Effector CD4-positive, alpha-beta T cell (primary cell): ENCODE measurements around the gene CNIH3.
"Not testable (repeated sequence)": the region's sequence is repeated elsewhere in the genome, so short reads cannot be mapped to it uniquely, and the experiment has no call there.

ENCODE experiments used
- DNase-seq: peaks from one replicate; pipeline ENCODE4 v3.0.0-alpha.2; 2020

CNIH3 gene

DNA sequence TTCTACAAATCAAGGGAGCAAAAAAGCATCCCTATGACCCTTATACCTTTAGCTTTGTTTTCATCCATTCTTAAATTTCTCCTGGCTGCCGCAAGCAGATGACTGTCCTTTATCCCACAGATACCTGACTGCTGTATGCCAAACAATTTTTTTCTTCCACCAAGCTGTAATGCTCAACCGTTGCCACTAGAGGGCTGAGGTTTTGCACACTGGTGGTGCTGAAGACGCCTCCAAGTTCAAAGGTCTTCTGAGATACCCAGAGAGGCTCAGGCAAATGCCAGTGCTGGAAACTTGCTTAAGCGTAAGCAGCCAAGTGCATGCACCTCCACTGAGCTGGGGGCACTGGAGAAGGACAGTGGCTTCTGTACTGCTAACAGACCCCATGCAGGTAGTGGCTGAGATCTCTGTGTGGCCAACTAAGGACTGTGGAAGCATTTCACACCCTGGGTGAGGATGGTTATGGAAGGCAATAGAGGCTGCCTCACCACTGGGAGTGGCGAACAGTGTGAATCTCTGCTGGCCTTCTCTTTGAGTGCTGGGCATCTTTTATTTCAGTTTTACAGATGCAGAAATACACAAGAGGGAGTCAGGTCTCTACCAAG lies 28.5 kb downstream of the CNIH3 start:
- DNase-seq = peak; percentile 28

DNA sequence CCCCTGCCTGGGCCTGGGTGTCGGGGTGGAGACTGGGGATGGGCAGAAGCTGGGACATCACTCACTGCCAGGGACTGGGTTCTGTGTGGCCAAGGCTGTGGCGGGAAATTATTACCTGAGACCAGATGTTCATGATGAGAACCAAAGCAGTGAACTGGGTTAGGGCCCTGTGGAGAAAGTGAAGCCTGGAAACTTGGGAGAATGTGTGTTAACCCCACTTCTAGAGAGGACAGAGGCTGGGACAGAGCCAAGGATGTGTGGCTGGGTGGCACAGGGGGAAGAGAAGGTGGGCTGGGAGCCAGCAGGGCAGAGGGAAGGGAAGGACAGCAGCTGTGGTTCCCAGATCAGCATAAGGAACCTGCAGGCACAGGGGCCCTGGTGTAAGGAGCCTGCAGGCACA lies 31.3 kb downstream of the CNIH3 start:
- DNase-seq = no peak

DNA sequence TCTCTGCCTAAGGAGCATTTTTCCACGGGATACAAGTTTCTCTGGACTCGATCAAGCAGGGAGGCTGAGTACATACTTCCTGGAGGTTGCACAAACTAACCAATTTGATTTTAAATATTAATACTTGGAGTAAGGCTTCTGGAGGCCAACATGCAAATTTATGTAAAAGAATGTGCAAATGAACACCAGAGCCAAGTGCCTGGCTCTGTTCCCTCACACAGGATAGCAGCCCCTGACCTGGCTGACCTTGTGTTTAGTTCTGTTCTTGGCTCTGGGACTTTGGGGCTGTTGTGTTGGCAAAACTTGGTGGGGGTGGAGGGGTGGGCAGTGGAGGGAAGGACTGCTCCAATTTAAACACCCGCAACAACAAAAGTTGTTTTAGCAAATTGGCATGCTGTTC lies 34.2 kb downstream of the CNIH3 start:
- no peak for DNase-seq

DNA sequence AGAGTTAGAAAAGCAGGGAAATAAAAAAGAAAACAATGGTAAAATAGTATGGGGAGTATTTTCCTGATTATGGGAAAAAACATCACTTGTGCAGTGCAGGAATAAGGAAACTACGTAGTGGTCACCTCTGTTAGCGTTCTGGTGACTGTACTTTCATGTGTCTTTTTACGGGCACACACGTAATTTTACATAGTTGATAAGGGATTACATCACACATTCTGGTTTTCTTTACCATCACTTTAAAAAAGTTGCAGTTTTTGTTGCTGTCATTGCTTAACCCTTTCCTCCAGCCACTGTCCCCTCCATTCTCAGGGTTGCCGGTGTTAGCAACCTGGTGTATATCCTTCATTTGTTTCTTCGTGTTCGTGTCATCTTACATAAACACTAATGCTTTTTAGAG lies 35.1 kb downstream of the CNIH3 start:
- no peak for DNase-seq

DNA sequence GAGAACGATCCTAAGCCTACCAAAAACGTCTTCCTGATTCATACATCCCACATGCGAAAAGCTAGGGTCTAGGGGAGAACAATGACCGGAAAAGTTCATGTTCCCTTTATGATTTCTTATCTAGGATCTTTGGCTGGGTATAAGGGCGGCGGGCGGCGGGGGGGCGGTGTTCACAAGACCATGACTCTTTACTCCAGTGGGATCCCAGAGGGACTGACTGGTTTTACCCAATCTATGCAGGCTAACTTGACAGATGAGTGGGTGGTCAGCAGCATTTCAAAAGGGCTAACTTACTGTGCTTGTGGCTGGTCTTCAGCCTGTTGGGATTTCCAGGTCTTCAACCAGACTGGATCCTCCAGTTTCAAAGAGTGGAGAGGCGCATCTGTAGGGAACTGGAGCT lies 40.3 kb downstream of the CNIH3 start:
- DNase-seq = no peak

DNA sequence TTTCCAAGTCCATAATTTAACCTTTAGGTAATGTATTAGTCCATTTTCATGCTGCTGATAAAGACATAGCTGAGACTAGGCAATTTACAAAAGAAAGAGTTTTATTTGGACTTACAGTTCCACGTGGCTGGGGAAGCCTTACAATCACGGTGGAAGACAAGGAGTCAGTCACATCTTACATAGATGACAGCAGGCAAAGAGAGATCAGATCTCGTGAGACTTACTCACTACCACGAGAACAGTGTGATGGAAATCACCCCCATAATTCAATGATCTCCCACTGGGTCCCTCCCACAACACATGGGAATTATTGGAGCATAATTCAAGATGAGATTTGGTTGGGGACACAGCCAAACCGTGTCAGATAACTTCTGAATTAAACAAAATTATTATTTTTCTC lies 44.0 kb downstream of the CNIH3 start:
- no peak for DNase-seq

DNA sequence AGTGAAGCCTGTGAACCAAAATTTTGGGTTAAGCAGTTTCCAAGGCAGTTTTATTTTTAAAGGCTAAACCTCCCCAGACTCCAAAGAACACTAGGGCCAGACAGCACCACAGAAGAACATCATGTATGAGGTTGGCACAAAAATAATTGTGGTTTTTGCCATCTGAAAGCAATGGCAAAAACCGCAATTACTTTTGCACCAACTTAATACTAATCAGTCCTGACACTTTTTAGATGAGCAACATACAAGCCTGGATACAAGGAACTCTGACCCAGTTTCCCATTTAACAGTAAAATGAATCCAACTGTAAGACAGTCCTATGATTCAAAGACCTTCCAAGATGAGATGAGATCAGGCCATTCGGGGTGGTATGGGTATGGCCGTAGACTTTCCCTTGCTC lies 46.8 kb downstream of the CNIH3 start:
- DNase-seq = no peak

DNA sequence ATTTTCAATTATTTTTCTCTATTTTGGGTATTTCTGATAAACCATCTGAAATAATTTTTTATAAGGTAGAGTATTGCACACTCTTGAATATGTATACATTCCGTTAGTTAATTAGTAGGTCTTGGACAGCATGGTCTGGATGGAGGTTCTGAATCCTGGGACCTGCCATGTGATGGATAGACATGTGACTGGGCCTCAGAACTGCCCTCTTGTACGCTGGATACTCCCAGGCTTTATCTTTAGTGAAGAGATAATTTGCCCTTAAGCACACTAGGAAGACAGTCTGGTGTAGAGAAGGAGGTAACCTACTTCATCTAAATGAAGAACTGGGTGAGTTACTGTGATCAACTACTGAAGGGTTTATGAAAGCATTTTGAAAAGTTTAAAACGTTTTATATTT lies 48.9 kb downstream of the CNIH3 start:
- no peak for DNase-seq

DNA sequence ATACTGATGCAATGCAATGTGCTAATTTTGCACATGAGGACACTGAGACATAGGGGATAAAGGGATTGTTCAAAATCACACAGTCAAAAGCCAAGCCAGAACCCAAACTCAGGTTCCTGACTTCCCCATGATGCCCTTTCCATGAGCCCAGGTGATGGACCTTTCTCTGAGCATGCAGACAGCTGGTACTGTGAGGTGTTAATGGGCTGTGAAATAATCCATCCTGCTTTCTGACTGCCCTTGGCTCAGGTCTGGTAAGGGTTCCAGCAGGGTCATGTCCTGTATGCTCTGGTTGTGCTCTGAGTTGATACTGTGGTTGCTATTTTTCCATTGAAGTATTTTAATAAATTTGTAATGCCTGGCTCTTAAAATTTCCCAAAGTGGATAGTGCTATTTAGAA lies 50.0 kb downstream of the CNIH3 start:
- no peak for DNase-seq

DNA sequence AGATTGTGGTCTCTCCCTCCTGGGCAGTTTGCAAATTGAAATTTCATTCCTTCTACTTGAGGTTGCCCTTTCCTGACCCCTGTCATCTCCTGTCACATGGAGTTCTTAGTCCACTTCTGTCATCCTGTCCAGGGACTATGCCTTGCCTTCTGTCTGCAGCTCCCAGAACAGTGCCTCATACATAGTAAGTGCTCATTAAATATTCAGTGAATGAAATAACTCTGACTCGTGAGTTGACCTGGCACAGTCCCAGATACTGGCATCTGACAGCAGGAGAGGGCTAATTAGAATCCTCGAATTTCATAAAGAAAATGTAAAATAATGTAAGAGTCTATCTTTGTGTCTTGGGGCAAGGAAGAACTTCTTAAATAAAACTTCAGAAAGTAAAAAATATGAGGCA lies 50.8 kb downstream of the CNIH3 start:
- DNase-seq = no peak

DNA sequence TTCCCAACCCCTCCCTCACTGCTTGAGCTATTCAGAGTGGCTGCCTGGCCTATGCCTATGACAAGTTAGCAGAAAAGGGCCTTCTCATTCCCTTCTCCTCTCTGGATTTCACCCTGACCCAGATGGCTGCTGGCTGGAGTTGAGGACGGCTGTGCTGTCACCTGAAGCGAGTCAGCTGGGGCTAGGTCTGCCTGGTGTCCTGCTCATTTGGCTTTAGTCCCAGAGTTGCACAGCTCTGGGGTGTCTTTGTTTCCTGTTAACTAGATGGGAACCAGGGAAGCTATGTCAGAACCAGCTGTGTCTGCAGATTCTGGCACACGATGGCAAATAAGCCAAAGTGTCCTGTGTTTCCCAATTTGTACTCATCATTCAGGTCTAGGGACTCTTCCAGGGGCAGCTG lies 52.9 kb downstream of the CNIH3 start:
- no peak for DNase-seq

DNA sequence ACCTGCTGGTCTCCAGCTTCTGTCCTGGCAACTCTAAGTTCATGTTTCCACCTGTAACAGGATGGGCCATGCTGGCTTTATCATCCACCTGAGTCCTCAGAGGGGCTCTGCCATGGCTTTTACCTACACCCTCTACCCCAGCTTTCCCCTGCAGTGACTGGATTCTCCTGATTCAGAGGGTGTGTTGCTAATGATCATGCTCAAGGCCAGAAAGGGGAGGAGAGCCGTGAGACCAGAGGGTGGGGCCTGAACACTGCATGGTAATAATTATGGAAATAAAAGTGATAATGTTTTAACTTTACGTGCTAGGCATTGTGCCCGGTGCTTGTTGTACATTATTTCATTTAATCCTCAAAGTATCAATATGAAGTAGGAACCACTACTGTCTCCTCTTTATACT lies 53.3 kb downstream of the CNIH3 start:
- no peak for DNase-seq

DNA sequence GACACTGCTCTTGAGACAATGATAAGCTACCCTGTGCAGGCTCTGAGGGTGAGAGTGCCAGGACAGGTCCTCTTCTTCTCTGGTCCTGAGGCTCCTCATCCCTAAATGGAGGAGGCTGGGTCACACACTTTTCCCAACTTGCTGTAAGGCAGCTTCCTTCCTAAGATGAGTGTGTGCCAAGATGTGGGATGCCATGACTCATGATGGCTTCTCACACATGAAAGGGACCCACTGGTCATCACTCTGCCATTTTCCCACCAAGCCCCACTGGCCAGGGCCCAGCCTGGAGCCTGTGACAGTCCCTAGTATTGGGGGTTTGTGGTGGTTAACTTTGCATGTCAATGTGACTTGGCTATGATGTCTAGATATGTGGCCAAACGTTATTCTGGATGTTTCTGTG lies 54.4 kb downstream of the CNIH3 start:
- no peak for DNase-seq

DNA sequence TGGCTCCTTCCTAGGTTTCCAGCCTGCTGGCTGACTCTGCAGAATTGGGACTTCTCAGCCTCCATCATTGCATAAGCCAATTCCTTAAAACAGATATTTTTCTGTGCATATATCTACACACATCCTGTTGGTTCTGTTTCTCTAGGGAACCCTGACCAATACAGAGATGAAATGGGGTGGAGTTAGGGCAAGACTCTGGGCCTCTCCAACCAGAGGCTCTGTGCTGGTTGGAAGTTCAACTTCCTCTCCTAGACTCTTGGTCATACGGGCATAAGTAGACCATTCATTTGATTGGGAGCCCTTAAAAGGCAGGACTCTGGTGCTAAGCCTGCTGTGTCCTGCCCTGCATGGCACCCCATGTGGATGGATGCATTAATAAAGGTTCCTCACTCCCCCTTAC lies 55.0 kb downstream of the CNIH3 start:
- DNase-seq = no peak

DNA sequence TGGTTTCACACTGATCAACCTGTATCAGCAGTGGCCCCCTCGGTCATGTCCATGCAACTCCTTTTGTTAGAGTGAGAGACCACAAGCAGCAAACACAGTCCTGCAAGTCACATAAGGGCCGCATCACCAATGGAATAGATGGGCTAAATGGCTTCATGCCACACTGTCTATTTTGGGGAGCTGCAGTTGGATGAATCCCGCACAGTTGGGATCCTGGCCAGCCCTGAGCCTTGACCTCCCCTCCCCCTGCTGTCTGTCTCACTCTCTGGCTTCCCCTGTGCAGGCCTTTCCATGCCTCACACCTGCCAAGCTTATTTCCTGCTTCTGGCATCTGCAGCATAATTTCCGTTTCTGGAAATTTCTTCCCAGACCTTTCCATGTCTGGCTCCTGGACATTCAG lies 57.0 kb downstream of the CNIH3 start:
- DNase-seq = no peak

DNA sequence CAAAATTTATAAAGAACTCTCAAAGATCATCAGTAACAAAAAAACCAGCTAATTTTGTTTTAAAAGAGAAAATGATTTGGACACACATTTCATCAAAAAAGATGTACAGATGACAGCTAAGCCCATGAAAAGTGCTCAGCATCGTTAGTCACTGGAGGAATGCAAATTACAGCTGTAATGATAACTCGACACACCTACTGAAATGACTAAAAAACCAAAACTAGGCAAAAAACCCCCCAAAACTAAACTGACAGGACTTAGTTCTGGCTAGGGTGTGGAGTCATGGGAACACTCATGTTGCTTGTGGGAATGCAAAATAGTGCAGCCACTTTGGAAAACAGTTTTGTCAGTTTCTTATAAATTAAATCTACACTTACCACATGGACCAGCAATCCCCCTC lies 59.5 kb downstream of the CNIH3 start:
- no peak for DNase-seq

DNA sequence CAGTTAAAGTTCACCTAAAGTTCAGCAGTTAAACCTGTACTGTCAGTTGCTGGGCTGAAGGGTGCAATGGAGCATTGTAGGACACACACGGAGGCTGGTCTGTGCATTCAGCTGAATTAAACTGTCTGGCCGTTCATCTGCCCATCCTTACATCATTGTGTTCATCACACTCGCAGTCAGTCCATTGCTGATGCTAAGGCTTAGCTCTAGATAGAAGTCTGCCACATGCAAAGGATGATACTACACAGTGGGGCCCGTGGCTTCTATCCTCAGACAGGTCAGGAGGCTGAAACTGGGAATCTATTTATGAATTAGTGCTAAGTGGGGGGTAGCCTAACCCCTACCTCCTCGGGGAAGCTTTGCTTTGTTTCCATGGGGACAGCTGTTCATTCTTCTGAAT lies 60.4 kb downstream of the CNIH3 start:
- DNase-seq = no peak

DNA sequence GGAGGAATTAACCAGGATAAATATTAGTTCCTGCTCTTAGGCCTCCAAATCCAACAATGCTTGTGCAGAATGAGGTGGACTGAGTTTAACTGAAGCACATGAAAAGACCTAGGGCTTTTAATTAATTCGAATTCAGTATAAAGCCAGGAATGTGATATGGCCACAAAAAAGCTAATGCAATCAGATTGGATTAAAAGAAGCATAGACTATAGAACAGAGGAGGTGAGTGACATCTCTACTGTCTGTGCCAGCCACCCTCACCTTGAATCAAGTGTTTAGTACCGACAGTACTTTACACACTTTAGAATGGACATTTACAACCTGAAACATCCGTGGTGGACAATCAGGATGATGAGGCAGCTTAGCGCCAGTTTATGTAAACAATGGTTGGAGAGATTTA lies 62.1 kb downstream of the CNIH3 start:
- DNase-seq = no peak

DNA sequence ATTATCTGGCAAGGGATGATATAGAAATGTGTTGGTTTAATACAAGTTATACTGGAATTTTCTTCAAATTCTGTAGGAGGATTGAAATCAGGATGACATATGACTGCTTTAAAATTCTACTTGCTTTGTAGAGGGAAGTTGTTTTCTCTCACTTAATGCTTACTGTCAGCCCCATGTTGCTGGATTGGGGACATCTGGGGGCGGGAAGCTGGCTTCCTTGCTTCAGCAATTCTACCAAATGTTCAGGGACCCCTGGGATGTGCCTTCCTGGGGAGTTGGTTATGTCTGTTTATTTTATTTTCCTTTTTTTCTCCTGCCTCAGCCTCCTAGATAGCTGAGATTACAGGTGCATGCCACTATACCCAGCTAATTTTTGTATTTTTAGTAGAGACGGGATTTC lies 63.5 kb downstream of the CNIH3 start:
- no peak for DNase-seq

DNA sequence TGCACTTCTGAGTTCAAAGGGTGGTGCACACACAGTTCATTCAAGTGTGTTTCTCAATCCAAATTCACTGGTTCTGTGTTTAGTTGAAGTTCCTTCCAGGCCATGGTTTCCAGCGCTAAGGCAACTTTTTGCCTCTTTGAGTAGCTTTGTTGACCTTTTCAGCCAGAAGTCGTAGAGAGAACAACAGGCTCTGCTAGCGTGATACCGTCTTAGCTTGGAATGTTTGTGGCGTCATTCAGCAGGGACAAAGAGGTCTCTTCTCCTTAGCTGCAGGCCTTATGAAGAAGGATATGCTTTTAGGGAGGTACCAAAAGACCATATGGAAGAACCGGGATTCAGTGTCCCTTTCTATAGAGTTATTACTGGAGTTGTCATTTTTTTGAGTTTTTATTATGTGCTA lies 65.7 kb downstream of the CNIH3 start:
- DNase-seq = no peak

DNA sequence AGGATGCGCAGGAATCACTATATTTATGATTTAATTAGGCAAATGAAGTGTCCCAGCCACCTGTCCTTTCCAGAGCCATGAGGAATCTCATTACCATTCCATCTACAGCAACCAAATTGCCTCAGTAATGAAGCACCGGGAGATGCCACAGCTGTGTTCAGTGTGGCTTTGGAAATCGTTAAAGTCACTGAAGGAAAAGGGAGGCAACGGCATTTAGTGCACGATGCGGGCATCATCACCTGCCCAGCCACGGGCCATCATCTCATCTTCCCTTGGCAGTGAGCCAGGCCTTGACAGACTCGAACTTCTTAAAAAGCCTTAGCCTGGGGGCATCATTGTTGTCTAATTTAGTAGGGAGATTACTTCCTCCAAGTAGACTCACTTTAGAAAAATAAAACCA lies 67.8 kb downstream of the CNIH3 start:
- no peak for DNase-seq

DNA sequence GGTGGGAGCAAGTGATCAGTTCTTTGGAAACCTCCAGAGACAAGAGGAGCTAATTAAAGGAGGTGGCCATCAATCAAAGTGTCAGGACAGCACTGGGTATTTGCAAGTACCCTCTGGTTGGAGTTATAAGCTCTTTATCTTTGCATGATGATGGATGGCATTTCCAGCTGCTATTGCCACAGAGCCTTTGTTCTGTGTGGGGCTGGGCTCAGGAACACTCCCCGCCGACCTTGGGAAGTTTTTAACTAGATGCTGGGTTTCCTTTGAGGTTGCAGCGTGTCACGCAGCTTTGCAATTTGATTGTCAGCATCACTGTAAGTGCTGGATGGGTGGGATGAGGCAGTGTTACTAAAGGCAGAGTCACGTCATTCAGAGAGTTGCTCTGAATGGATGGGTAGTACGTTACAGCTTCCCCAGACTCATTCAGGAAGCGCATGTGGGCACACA lies 68.9 kb downstream of the CNIH3 start:
- DNase-seq = no peak

DNA sequence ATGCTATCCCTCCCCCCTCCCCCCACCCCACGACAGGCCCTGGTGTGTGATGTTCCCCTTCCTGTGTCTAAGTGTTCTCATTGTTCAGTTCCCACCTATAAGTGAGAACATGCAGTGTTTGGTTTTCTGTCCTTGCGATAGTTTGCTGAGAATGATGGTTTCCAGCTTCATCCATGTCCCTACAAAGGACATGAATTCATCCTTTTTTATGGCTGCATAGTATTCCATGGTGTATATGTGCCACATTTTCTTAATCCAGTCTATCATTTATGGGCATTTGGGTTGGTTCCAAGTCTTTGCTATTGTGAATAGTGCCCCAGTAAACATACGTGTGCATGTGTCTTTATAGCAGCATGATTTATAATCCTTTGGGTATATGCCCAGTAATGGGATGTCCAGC lies 70.0 kb downstream of the CNIH3 start:
- DNase-seq = not testable (repeated sequence)

DNA sequence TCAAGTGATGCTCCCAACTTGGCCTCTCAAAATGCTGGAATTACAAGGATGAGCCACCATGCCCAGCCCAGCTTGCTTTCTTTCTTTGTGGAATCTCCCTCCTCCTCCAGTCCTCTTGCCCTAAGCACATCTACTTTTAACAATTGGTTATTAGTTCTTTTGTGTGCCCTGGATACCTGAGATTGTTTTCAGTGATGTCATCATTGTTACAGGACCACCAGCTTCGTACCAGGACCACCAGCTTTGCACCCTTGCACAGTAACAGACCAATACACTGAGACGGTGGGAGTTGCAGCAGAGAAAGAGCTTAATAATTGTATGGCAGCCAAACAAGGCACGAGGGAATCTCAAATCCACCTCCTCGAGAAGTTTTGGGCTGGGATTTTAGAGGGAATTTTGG lies 71.3 kb downstream of the CNIH3 start:
- no peak for DNase-seq

DNA sequence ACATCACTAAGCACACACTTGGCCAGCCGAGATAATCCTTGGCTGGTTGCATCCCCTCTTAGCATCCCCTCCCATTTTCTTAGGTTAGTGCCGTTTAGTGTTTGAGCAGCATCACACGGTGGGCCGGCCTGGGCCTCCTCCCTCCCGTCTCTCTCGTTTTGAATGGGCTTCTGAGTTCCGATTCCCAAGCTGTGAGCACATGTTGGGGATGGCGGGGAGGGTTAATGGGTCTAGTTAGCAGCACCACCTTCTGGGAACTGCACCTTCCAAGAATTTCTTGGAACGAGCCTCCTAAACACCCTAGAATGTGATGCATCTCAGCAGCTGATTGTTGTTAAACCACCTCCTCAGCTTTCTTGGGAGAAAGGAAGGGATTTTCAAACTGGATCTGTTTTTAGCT lies 73.3 kb downstream of the CNIH3 start:
- no peak for DNase-seq

DNA sequence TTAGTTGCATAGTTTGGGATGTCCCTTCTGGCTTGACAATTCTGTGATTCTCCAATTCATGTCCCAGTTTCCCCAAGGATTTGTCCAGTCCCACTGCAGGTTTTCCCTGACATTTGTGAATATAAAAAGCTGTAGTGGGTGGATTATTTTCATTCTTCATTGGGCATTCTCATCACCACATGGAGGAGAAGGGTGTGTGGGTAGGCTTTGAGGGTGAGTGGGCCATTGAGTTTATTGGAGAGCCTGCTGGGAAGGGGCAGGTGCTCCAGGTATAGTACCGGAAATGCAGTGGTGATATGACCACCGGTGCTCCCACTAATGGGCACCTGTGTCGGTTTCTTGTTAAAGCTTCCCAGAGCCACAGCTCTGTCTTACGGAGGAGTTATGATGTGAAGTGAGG lies 74.5 kb downstream of the CNIH3 start:
- DNase-seq = no peak
